Left kidney (tissue), 1 donor: ENCODE measurements around the gene RUBCN. TPM values are rescaled to one million over a fixed set of nuclear protein-coding genes. Genes with fewer than 3 reads are reported as not detected.

ENCODE experiments used
- polyA plus RNA-seq: library from polyadenylated mRNA; unstranded; fragments of 120-200 nt; gene quantifications from one replicate; pipeline ENCODE4 v1.2.1, GENCODE V29; 2013; ENCODE audit not compliant: insufficient read length

RUBCN gene
- polyA plus RNA-seq, 1 donor, result 16.5 TPM

Other genes with a start within 250 kb of the RUBCN start
- gene BDH1, start 180.9 kb downstream of the RUBCN start, polyA plus RNA-seq, result 52.2 TPM
- gene FYTTD1, start 13.0 kb upstream of the RUBCN start, polyA plus RNA-seq, result 117 TPM
- 60.8 TPM for gene LRCH3, start 54.4 kb upstream of the RUBCN start, polyA plus RNA-seq
- 1,507 TPM for gene RPL35A, start 213.3 kb upstream of the RUBCN start, polyA plus RNA-seq
- 13.8 TPM for gene LMLN, start 223.3 kb upstream of the RUBCN start, polyA plus RNA-seq